Spinal cord (tissue), 10 donors: ENCODE data around the gene DNAJC6. TPM values are rescaled to one million over a fixed set of nuclear protein-coding genes. Genes with fewer than 3 reads are reported as not detected.

Experiments
- DNase-seq, 6 donors: peaks; one replicate each; pipeline versions ENCODE4 v3.0.0 to v3.0.0-alpha.2; 2013 to 2015; ENCODE audit warnings: low spot score in 6 of 6, low read depth in 4 of 6
- H3K27ac ChIP-seq: one replicate; pipeline ENCODE4 v1.5.1; 2013; ENCODE audit warnings: low read depth, low read length, control low read depth
- H3K27me3 ChIP-seq: one replicate; pipeline ENCODE4 v1.6.1; 2013; ENCODE audit warnings: low read length; ENCODE audit not compliant: control insufficient read depth, insufficient read depth
- H3K36me3 ChIP-seq: one replicate; pipeline ENCODE4 v1.6.1; 2013; ENCODE audit warnings: low read length; ENCODE audit not compliant: control insufficient read depth, insufficient read depth
- H3K4me1 ChIP-seq: one replicate; pipeline ENCODE4 v1.6.1; 2013; ENCODE audit warnings: low read length; ENCODE audit not compliant: control insufficient read depth, insufficient read depth
- H3K4me3 ChIP-seq: one replicate; pipeline ENCODE4 v1.5.1; 2013; ENCODE audit warnings: low read depth, low read length, control low read depth
- H3K9me3 ChIP-seq: one replicate; pipeline ENCODE4 v1.6.1; 2013; ENCODE audit warnings: low read length; ENCODE audit not compliant: control insufficient read depth, insufficient read depth
- whole genome bisulfite sequencing: methylation state at CpG from one replicate; pipeline ENCODE4 v1.1.5; 2013; ENCODE audit warnings: missing lambda C conversion rate; ENCODE audit not compliant: insufficient coverage; 5-methylcytosine and 5-hydroxymethylcytosine counted together
- long read RNA-seq, 4 donors: transcript quantifications; one replicate each; lab custom pipeline, GENCODE V29; 2026
- polyA plus RNA-seq, 2 donors: library from polyadenylated mRNA; unstranded; fragments of 120-200 nt; gene quantifications; one replicate each; pipeline ENCODE4 v1.2.1, GENCODE V29; 2013; ENCODE audit not compliant: insufficient read length in 2 of 2
- total RNA-seq, 2 donors: library from RNA; depleted of rRNA in 1 of 2; stranded (reverse); fragments of 120-200 nt in 1 of 2; fragments of >200 nt in 1 of 2; gene quantifications; one replicate each; pipeline versions ENCODE4 v1.2.3 to v1.2.4, GENCODE V29; 2013 to 2014
- donor health status: healthy.

The DNAJC6 gene
- total RNA-seq, result 100 to 1,000 TPM in 1 of 2 donors, 10 to 100 TPM in 1; 34.5 to 158 TPM
- 100 to 1,000 TPM; 101 to 131 TPM for polyA plus RNA-seq
- long read RNA-seq, donor 1, full-length matches to known transcripts, result 2 of 12 reads
- long read RNA-seq, donor 1, partial matches to known transcripts, result 10 of 12 reads
- long read RNA-seq, donor 1, other reads (novel, unspliced or antisense), result 0 of 12 reads
- long read RNA-seq, donor 2, partial matches to known transcripts, result 0 of 1 reads
- long read RNA-seq, donor 2, other reads (novel, unspliced or antisense), result 0 of 1 reads
- long read RNA-seq, donor 3, partial matches to known transcripts, result 14 of 16 reads
- long read RNA-seq, donor 3, other reads (novel, unspliced or antisense), result 0 of 16 reads
- long read RNA-seq, donor 4, result 0 reads

- WGBS, result under 1% methylated on average over 68 of the region's 75 CpGs
- no peak within 1 kb of the TSS for H3K27ac ChIP-seq
- H3K4me3 ChIP-seq, result peak within 1 kb of the TSS; percentile 53
- H3K9me3 ChIP-seq, result no peaks in the 10 kb centered on the region
- peaks cover 4% of the 10 kb centered on the region for H3K4me1 ChIP-seq
- peaks cover 4% of the 10 kb centered on the region for H3K27me3 ChIP-seq
- DNase-seq, result peak; percentile 21 to 88 (median 58)
- H3K36me3 ChIP-seq, result no peaks in the 10 kb centered on the region
These were observed at the start of gene DNAJC6 for GRCh38 chr1:65309304-65310077. DNAJC6 (plus strand) TSS chr1:65309543; CDS start chr1:65309746, 203 bp downstream.

- WGBS, result no CpG with 5 or more reads among the region's 3 CpGs
- no peak for DNase-seq
These were observed 49.5 kb upstream of the DNAJC6 start for GRCh38 chr1:65259816-65260215.

GRCh38 chr1:65260851-65261473 lies 48.4 kb upstream of the DNAJC6 start:
- Histone ChIP-seq H3K36me3 (no peaks in the 10 kb centered on the region), H3K9me3 (no peaks in the 10 kb centered on the region), H3K27ac (no peak overlapping the region), H3K4me1 (peaks cover 8% of the 10 kb centered on the region), H3K27me3 (no peaks in the 10 kb centered on the region), H3K4me3 (no peak overlapping the region)
- DNase-seq, result no peak
- 56% methylated on average over 2 of the region's 4 CpGs for WGBS

More at GRCh38 chr1:65259816-65260215, 49.5 kb upstream of the DNAJC6 start:
- Histone ChIP-seq H3K4me3 (no peak overlapping the region), H3K27me3 (no peaks in the 10 kb centered on the region), H3K4me1 (peaks cover 8% of the 10 kb centered on the region), H3K27ac (no peak overlapping the region), H3K36me3 (no peaks in the 10 kb centered on the region), H3K9me3 (no peaks in the 10 kb centered on the region)

GRCh38 chr1:65263286-65263685 lies 46.1 kb upstream of the DNAJC6 start:
- DNase-seq, result no peak
- H3K4me1 ChIP-seq, result peaks cover 3% of the 10 kb centered on the region
- WGBS, result no CpG with 5 or more reads among the region's 1 CpG
- no peaks in the 10 kb centered on the region for H3K9me3 ChIP-seq
- no peak overlapping the region for H3K4me3 ChIP-seq
- H3K36me3 ChIP-seq, result no peaks in the 10 kb centered on the region
- no peaks in the 10 kb centered on the region for H3K27me3 ChIP-seq
- H3K27ac ChIP-seq, result no peak overlapping the region

GRCh38 chr1:65264197-65264929 lies 45.0 kb upstream of the DNAJC6 start:
- no peaks in the 10 kb centered on the region for H3K27me3 ChIP-seq
- DNase-seq, result peak; percentile 75 to 97 (median 82)
- WGBS, result 0% methylated on average over 7 of the region's 15 CpGs
- peaks cover 3% of the 10 kb centered on the region for H3K4me1 ChIP-seq
- H3K9me3 ChIP-seq, result no peaks in the 10 kb centered on the region
- H3K36me3 ChIP-seq, result no peaks in the 10 kb centered on the region
- no peak overlapping the region for H3K27ac ChIP-seq
- H3K4me3 ChIP-seq, result peak overlapping the region; percentile 58

GRCh38 chr1:65265296-65265650 lies 44.1 kb upstream of the DNAJC6 start:
- no peak for DNase-seq
- H3K4me1 ChIP-seq, result peaks cover 3% of the 10 kb centered on the region
- WGBS, result no CpG with 5 or more reads among the region's 7 CpGs

GRCh38 chr1:65265651-65266351 lies 43.5 kb upstream of the DNAJC6 start:
- Histone ChIP-seq H3K27ac (no peak overlapping the region), H3K36me3 (no peaks in the 10 kb centered on the region), H3K4me3 (peak overlapping the region; percentile 58), H3K9me3 (no peaks in the 10 kb centered on the region), H3K27me3 (no peaks in the 10 kb centered on the region), H3K4me1 (peaks cover 3% of the 10 kb centered on the region)
- under 1% methylated on average over 49 of the region's 59 CpGs for WGBS
- DNase-seq, result peak in 5 of 6 donors; percentile 40 to 92 (median 50)

More at GRCh38 chr1:65265296-65265650, 44.1 kb upstream of the DNAJC6 start:
- Histone ChIP-seq H3K36me3 (no peaks in the 10 kb centered on the region), H3K9me3 (no peaks in the 10 kb centered on the region), H3K4me3 (peak overlapping the region; percentile 58), H3K27me3 (no peaks in the 10 kb centered on the region), H3K27ac (no peak overlapping the region)

- Histone ChIP-seq H3K9me3 (no peaks in the 10 kb centered on the region), H3K36me3 (no peaks in the 10 kb centered on the region), H3K27ac (no peak overlapping the region), H3K4me3 (peak overlapping the region; percentile 0), H3K27me3 (no peaks in the 10 kb centered on the region), H3K4me1 (peaks cover 3% of the 10 kb centered on the region)
- no peak for DNase-seq
- no CpG with 5 or more reads among the region's 1 CpG for WGBS
These were observed 42.9 kb upstream of the DNAJC6 start for GRCh38 chr1:65266476-65266875.
